ENCODE results near the gene SEZ6.

SEZ6 gene

DNA sequence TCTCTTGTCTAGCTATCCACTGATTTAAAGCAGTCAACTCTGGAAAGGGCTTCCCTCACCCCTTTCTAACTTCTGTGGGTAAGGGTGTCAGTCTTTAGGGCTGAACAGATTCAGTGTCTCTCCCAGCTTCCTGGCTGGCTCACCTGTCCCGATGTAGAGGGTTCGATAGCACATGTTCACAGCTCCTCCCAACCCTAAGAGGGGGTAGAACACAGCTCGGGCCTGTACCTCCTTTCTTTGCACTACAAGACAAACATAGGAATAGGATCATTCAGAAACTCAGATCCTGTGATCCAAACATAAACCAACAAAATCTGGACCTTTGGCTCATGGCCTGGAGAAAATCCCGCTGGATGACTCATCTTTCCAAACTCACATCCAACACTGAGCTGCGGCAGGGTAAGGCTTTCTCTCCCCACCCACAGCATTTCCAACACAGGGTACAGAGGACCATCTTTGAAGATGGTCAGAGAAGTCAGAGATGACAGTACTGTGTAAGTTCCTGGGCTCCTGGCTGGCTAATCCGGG is 97.1 kb downstream of the SEZ6 start:
- in situ Hi-C loops (cut with HindIII; ENCODE audit: low sequenced_read_pairs) = no loop called here

DNA sequence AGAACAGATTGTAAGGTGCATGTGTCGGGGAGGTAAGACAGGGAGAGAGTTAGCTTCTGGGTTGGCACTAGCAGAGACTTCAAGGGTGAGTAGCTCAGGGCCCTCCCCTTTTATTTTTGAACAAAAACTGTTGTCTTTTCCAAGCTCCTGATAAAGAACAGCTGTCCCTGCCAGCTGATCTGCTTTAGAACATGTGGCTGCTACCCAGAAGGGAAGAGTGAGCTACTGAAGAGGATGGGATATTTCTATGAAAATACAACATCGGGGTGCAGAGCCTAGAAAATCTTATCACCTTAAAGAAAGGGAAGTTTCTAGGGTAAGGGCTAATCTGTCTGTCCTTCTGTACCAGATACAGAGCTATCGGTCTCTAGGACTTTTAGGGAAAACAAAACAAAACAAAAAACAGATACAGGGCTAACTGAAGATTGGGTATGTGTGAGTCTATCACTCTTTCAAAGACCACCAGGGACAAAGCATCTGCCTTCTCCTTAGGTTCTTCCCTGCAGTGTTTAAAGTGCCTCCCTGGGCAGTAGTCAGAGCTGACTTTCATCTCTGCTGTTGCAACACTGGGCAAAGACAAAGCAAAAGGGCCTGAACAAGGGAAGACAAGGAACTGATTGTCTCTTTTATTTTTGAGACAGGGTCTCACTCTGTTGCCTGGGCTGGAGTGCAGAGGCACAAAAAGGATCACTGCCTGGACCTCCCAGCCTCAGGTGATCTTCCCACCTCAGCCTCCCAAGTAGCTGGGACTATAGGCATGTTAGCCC is 97.9 kb downstream of the SEZ6 start:
- in situ Hi-C loops (cut with HindIII; ENCODE audit: low sequenced_read_pairs) = no loop called here

DNA sequence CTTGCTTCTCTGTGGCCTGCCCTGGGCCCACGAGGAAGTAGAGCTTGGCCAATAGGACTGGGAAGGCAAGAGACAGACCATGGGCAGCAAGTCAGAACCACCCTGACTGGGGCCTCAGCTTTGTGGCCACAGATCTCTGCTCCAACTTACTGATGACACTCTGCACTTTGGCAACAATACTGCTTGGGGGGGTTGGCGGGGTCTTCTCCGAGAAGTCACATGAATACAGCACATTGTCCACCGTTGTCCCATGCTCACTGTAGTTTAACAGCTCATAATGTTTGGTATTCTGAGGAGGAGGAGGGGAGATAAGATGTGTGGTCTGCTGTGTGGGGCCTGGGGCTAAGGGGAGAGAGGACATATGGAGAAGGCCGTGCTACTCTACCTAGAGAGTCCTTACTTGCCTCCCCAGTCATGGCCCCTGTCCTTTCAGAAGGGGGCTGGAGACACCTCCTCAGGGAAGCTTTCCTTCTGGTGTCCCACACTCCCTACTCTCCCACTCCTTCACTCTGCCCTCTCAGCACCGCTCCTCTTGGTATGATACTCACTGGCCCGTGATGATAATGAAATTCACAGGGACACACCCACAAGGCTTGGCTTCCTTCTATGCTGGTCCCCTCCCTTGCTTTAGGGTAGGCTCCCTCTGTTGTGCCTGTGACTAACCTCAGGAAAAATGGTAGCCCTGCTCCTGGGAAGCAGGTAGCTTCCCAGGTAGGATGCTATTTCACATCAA is 99.0 kb downstream of the SEZ6 start:
- in situ Hi-C loops (cut with HindIII; ENCODE audit: low sequenced_read_pairs) = no loop called here

DNA sequence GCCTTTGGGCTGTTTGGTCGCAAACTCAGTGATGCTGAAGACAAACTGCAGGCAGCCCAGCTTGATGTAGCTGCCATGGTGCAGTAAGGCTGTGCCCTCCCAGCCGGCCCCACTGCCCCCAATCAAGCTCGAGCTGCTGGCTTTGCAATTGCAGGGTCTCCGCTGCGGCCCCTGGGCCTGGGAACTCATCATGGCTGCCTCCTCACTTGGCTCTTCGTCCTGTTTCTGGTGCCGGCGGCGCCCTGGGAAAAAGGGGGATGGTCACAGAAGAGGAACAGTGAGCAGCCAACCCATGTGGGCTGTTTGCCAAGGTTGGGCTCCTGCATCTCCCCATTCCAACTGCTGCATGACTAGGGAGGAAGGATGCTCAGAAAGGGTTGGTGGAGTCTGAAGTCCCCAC is 99.6 kb downstream of the SEZ6 start:
- in situ Hi-C loops (cut with HindIII; ENCODE audit: low sequenced_read_pairs) = no loop called here
